Prostate gland (tissue), 2 donors: Measurements from ENCODE around the gene LTC4S. TPM values are rescaled to one million over a fixed set of nuclear protein-coding genes. Genes with fewer than 3 reads are reported as not detected.
"Not testable (repeated sequence)": the region's sequence is repeated elsewhere in the genome, so short reads cannot be mapped to it uniquely, and the experiment has no call there.

Experiments
- DNase-seq: peaks from one replicate; pipeline ENCODE4 v3.0.0-alpha.2; 2019; ENCODE audit warnings: low spot score
- H3K27ac ChIP-seq, 2 donors: fragments of 200-600 bp; sonication (generic); 2 replicates each; pipeline ENCODE4 v1.5.1; 2017 to 2019
- H3K27me3 ChIP-seq: fragments of 200-600 bp; sonication (generic); replicated peaks from 2 replicates; pipeline ENCODE4 v1.5.1; 2019; ENCODE audit not compliant: insufficient read depth
- H3K36me3 ChIP-seq, 2 donors: fragments of 200-600 bp; sonication (generic); 1 replicate in 1 of 2; 2 replicates in 1 of 2; pipeline versions ENCODE4 v1.5.1 to v1.8.1; 2017 to 2019
- H3K4me1 ChIP-seq: fragments of 200-600 bp; sonication (generic); replicated peaks from 2 replicates; pipeline ENCODE4 v1.5.1; 2019
- H3K4me3 ChIP-seq, 2 donors: fragments of 200-600 bp; sonication (generic); 2 replicates each; pipeline ENCODE4 v1.5.1; 2017 to 2019
- H3K9me3 ChIP-seq: fragments of 200-600 bp; sonication (generic); 2 replicates; pipeline ENCODE4 v1.5.1; 2017
- POLR2A ChIP-seq: fragments of 450-650 bp; IDR thresholded peaks from one replicate; pipeline ENCODE4 v1.6.1; 2016; ENCODE audit warnings: antibody characterized with exemption, mild to moderate bottlenecking
- POLR2AphosphoS5 ChIP-seq: sonication (generic); formaldehyde crosslinking; IDR thresholded peaks from one replicate; pipeline ENCODE4 v1.6.1; 2017; ENCODE audit warnings: antibody characterized with exemption
- WGBS: methylation state at CpG from one replicate; pipeline ENCODE4 v1.1.5; 2018; 5-methylcytosine and 5-hydroxymethylcytosine counted together
- intact Hi-C: fragments of 100-400 bp; cut with DNase I; formaldehyde crosslinking; loops from one replicate; pipeline ENCODE4 v1.14.2; 2022
- total RNA-seq, 2 donors: library from RNA; depleted of rRNA; stranded (reverse); fragments of >200 nt; gene quantifications; one replicate each; pipeline ENCODE4 v1.1.0, GENCODE V29; 2016
- TF ChIP-seq, protein P1 (sequence below), 4 experiments: fragments of 200-600 bp in 2 of 4; fragments of 450-650 bp in 2 of 4; sonication (generic) in 2 of 4; IDR thresholded peaks; 1 replicate in 3 of 4; 2 replicates in 1 of 4; pipeline ENCODE4 v1.5.1; 2016 to 2019; ENCODE audit warnings: antibody characterized with exemption in 4 of 4, mild to moderate bottlenecking in 2 of 4, moderate library complexity in 2 of 4

LTC4S gene
- total RNA-seq, 2 donors from 2014 or later = 7.8 to 8.2 TPM

DNA sequence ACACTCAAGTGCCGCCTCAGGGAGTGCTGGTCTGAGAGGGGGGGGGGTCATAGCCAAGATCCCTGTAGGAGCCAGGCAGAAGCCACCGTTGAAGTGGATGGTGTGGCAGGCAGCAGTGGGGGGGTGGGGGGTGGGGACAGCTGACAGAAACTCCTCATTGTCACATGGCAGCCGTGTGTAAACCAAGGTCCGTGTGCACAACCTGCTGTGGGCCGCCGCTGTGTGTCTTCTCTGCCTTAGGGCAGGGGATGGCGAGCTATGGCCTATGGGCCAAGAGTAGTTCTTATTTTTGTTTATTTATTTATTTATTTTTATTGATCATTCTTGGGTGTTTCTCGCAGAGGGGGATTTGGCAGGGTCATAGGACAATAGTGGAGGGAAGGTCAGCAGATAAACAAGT, 40.3 kb downstream of the LTC4S start:
- no peak for TF ChIP-seq POLR2AphosphoS5
- TF ChIP-seq, protein P1, sequence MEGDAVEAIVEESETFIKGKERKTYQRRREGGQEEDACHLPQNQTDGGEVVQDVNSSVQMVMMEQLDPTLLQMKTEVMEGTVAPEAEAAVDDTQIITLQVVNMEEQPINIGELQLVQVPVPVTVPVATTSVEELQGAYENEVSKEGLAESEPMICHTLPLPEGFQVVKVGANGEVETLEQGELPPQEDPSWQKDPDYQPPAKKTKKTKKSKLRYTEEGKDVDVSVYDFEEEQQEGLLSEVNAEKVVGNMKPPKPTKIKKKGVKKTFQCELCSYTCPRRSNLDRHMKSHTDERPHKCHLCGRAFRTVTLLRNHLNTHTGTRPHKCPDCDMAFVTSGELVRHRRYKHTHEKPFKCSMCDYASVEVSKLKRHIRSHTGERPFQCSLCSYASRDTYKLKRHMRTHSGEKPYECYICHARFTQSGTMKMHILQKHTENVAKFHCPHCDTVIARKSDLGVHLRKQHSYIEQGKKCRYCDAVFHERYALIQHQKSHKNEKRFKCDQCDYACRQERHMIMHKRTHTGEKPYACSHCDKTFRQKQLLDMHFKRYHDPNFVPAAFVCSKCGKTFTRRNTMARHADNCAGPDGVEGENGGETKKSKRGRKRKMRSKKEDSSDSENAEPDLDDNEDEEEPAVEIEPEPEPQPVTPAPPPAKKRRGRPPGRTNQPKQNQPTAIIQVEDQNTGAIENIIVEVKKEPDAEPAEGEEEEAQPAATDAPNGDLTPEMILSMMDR (IDR thresholded peaks at IDR 0.05) = no peak
- TF ChIP-seq POLR2A = no peak
- WGBS = 80% methylated on average over 8 of the region's 8 CpGs

DNA sequence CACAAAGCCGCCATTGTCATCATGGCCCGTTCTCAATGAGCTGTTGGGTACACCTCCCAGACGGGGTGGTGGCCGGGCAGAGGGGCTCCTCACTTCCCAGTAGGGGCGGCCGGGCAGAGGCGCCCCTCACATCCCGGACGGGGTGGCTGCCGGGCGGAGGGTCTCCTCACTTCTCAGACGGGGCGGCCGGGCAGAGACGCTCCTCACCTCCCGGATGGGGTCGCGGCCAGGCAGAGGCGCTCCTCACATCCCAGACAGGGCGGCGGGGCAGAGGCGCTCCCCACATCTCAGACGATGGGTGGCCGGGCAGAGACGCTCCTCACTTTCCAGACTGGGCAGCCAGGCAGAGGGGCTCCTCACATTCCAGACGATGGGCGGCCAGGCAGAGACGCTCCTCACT, 41.1 kb downstream of the LTC4S start:
- 96% methylated on average over 24 of the region's 28 CpGs for WGBS
- DNase-seq, intact Hi-C loops, H3K4me1 ChIP-seq, H3K4me3 ChIP-seq, H3K27me3 ChIP-seq, H3K9me3 ChIP-seq, H3K27ac ChIP-seq: not testable (repeated sequence)
- H3K36me3 ChIP-seq = peaks cover 18 to 44% of the 10 kb centered on the region in 2 donors

More for the DNA sequence above, 40.3 kb downstream of the LTC4S start:
- no peak overlapping the region for H3K4me3 ChIP-seq
- no peak overlapping the region for H3K27ac ChIP-seq
- DNase-seq = no peak
- H3K4me1 ChIP-seq = no peaks in the 10 kb centered on the region
- intact Hi-C loops = no loop called here
- no peaks in the 10 kb centered on the region for H3K9me3 ChIP-seq
- H3K36me3 ChIP-seq = peaks cover 18 to 44% of the 10 kb centered on the region in 2 donors
- no peaks in the 10 kb centered on the region for H3K27me3 ChIP-seq

DNA sequence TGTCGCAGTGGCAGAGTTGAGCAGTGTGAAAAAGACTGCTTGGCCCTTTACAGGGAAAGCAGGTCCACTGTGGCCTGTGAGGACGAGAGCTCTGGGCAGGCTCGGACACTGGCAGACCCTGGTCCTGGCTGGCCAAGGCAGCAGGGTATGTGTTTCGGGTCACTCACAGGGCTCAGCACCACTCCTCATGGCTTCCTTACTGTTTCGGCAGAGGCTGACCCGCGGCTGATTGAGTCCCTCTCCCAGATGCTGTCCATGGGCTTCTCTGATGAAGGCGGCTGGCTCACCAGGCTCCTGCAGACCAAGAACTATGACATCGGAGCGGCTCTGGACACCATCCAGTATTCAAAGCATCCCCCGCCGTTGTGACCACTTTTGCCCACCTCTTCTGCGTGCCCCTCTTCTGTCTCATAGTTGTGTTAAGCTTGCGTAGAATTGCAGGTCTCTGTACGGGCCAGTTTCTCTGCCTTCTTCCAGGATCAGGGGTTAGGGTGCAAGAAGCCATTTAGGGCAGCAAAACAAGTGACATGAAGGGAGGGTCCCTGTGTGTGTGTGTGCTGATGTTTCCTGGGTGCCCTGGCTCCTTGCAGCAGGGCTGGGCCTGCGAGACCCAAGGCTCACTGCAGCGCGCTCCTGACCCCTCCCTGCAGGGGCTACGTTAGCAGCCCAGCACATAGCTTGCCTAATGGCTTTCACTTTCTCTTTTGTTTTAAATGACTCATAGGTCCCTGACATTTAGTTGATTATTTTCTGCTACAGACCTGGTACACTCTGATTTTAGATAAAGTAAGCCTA, 42.6 kb downstream of the LTC4S start:
- no peak for DNase-seq
- H3K27ac ChIP-seq = no peak overlapping the region

DNA sequence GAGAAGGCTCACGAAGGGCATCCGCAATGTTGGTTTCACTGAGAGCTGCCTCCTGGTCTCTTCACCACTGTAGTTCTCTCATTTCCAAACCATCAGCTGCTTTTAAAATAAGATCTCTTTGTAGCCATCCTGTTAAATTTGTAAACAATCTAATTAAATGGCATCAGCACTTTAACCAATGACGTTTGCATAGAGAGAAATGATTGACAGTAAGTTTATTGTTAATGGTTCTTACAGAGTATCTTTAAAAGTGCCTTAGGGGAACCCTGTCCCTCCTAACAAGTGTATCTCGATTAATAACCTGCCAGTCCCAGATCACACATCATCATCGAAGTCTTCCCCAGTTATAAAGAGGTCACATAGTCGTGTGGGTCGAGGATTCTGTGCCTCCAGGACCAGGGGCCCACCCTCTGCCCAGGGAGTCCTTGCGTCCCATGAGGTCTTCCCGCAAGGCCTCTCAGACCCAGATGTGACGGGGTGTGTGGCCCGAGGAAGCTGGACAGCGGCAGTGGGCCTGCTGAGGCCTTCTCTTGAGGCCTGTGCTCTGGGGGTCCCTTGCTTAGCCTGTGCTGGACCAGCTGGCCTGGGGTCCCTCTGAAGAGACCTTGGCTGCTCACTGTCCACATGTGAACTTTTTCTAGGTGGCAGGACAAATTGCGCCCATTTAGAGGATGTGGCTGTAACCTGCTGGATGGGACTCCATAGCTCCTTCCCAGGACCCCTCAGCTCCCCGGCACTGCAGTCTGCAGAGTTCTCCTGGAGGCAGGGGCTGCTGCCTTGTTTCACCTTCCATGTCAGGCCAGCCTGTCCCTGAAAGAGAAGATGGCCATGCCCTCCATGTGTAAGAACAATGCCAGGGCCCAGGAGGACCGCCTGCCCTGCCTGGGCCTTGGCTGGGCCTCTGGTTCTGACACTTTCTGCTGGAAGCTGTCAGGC, 43.6 kb downstream of the LTC4S start:
- Histone ChIP-seq H3K27me3 (no peaks in the 10 kb centered on the region), H3K27ac (no peak overlapping the region), H3K4me3 (no peak overlapping the region), H3K4me1 (no peaks in the 10 kb centered on the region), H3K36me3 (peaks cover 21 to 30% of the 10 kb centered on the region in 2 donors), H3K9me3 (no peaks in the 10 kb centered on the region)
- intact Hi-C loops = no loop called here
- no peak for TF ChIP-seq POLR2AphosphoS5
- no peak for TF ChIP-seq POLR2A
- TF ChIP-seq, protein P1 (IDR thresholded peaks at IDR 0.05) = no peak
- 82% methylated on average over 15 of the region's 15 CpGs for WGBS
- DNase-seq = no peak

More for the DNA sequence above, 42.6 kb downstream of the LTC4S start:
- intact Hi-C loops = no loop called here
- H3K4me3 ChIP-seq = no peak overlapping the region
- no peaks in the 10 kb centered on the region for H3K9me3 ChIP-seq
- TF ChIP-seq POLR2AphosphoS5 (no peak), POLR2A (no peak)
- TF ChIP-seq, protein P1 (IDR thresholded peaks at IDR 0.05) = no peak
- no peaks in the 10 kb centered on the region for H3K27me3 ChIP-seq
- WGBS = 84% methylated on average over 19 of the region's 19 CpGs
- H3K4me1 ChIP-seq = no peaks in the 10 kb centered on the region
- peaks cover 21 to 37% of the 10 kb centered on the region in 2 donors for H3K36me3 ChIP-seq
